HG03060 (cell line): ENCODE results near the gene NOL12.

Source experiments
- ATAC-seq: cut with Tn5 transposase; IDR thresholded peaks from one replicate; pipeline ENCODE4 v1.9.1; 2021; ENCODE audit warnings: low read depth, moderate number of reproducible peaks; ENCODE audit not compliant: unreplicated experiment

Gene NOL12

DNA sequence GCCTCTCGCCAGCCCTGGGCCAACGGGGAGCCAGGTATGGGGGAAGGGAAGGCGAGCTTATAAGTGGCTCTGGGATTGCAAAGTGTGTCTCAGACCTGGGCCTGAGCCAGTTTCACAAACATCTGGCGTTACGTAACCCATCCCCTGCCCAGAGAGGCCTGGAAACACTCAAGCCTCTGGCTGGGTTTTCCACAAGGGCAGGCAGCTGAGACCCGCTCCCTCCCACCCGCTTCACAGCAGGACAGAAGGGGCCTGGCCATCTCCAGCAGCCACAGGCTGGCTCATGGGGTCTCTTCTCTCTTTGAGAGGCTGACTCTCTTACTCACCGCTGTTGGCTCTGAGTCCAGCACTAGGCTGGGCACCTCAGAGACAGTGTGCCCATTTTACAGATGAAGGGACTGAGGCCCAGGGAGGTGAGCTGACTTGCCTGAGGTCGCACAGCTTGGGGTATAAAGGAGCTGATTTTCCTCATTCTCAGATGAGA lies 55.2 kb downstream of the NOL12 start:
- ATAC-seq, result no peak

DNA sequence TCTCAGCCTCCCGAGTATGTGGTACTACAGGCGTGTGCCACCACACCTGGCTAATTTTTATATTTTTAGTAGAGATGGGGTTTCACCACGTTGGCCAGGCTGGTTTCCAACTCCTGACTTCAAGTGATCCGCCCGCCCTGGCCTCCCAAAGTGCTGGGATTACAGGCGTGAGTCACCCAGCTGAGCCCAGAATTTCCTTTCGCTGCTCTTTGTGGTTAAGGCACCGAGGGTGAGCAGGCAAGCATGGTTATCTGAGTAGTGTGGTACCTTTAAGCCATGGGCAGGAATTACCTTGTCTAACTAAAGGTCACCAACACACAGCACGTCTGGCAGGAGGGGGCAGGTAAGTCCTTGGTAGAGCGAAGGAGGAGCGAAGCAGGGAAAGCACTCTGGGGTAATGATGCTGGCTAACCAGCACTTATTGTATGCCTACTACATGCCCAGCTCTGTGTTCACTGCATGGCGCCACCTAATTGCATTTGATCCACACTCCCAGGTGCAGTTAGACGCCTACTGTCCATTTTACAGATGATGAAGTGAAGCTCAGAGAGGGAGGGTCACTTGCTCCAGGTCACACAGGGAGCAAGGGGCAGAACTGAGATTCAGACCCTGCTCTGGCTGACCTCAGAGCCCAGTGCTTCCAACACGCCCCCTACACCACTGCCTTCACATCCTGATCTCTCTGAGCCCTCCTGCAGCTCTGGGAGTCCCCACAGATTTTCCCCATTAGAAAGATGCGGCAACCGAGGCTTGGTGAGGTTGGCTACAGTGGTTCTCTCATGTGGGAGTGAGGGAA lies 56.4 kb downstream of the NOL12 start:
- no peak for ATAC-seq
